Duodenal mucosa (tissue), 2 donors: ENCODE data around the gene PIEZO2.

Experiments
- H3K27ac ChIP-seq: one replicate; pipeline ENCODE4 v1.7.0; 2013; ENCODE audit warnings: low read depth, low read length
- H3K27me3 ChIP-seq, 2 donors: one replicate each; pipeline ENCODE4 v1.7.0; 2013; ENCODE audit warnings: low read length in 2 of 2, control low read depth in 1 of 2; ENCODE audit not compliant: insufficient read depth in 2 of 2, control insufficient read depth in 1 of 2
- H3K36me3 ChIP-seq, 2 donors: one replicate each; pipeline ENCODE4 v1.7.0; 2013; ENCODE audit warnings: low read length in 2 of 2, control low read depth in 1 of 2; ENCODE audit not compliant: insufficient read depth in 2 of 2, control insufficient read depth in 1 of 2
- H3K4me1 ChIP-seq, 2 donors: one replicate each; pipeline ENCODE4 v1.7.0; 2013; ENCODE audit warnings: low read length in 2 of 2, control low read depth in 1 of 2; ENCODE audit not compliant: insufficient read depth in 2 of 2, control insufficient read depth in 1 of 2
- H3K4me3 ChIP-seq, 2 donors: one replicate each; pipeline ENCODE4 v1.7.0; 2013; ENCODE audit warnings: low read length in 2 of 2, low read depth in 1 of 2
- H3K9ac ChIP-seq, 2 donors: one replicate each; pipeline ENCODE4 v1.7.0; 2013; ENCODE audit warnings: low read length in 2 of 2, low read depth in 1 of 2
- H3K9me3 ChIP-seq, 2 donors: one replicate each; pipeline ENCODE4 v1.7.0; 2013; ENCODE audit warnings: low read length in 2 of 2, control low read depth in 1 of 2; ENCODE audit not compliant: control insufficient read depth in 1 of 2

Gene PIEZO2

DNA sequence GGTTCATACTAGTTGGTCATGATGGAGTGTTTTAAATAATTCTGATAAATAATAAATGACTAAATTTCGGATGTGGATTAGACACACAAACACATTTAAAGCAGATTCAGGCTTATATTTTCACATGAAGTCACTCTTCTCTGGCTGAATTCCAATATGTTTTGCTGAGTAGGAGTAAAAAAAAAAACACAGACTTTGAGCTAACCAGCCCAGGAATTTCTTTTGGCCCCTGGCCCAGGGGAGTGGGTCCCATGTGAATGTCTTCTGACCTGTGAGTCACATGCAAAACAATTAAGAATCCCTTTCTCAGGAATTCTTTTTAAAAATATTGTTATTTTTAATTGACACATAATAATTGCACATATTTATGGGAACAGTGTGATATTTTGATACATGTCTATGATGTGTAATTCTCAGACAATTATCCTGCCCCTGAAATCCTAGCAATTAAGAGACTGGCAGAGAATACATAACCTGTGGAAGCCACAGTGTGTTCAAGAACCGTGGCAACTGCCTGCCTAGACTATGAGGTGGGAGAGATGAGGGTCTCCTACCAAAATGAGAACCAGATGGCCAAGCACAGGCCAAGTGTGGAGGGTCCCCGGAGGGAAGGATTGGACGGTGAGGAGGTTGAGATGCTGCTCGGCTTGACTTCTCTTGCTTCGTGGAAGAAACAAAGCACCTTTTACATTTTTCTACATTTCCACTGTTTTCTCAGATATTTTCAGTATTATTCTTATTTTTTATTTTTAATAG is 236.4 kb downstream of the PIEZO2 start:
- H3K4me1 ChIP-seq = no peaks in the 10 kb centered on the region

DNA sequence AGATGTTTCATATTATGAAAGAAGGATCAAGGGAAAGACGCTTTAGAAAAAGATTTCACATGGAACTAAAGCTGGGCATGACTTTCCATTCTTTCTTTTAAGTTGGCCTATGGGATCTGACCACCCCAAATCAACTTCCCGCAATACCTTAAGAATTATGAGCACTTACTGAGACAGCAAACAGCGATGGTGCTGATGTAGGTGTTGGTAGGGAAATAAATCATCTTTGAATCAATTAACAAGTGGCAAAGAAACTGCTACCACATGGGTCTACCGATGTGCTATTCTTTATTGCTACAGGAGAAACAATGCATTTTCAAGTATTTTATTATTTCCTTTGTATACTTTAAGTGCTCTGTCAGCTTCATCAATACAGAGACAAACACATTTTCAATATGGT is 239.6 kb downstream of the PIEZO2 start:
- no peak overlapping the region for H3K4me3 ChIP-seq
- no peaks in the 10 kb centered on the region for H3K36me3 ChIP-seq
- no peaks in the 10 kb centered on the region for H3K27me3 ChIP-seq
- no peaks in the 10 kb centered on the region for H3K9me3 ChIP-seq
- H3K4me1 ChIP-seq = no peaks in the 10 kb centered on the region
- H3K27ac ChIP-seq = no peak overlapping the region
- no peak overlapping the region for H3K9ac ChIP-seq

More for the DNA sequence above, 236.4 kb downstream of the PIEZO2 start:
- H3K27ac ChIP-seq = no peak overlapping the region
- no peaks in the 10 kb centered on the region for H3K9me3 ChIP-seq
- no peaks in the 10 kb centered on the region for H3K36me3 ChIP-seq
- no peak overlapping the region for H3K4me3 ChIP-seq
- no peak overlapping the region for H3K9ac ChIP-seq
- no peaks in the 10 kb centered on the region for H3K27me3 ChIP-seq

DNA sequence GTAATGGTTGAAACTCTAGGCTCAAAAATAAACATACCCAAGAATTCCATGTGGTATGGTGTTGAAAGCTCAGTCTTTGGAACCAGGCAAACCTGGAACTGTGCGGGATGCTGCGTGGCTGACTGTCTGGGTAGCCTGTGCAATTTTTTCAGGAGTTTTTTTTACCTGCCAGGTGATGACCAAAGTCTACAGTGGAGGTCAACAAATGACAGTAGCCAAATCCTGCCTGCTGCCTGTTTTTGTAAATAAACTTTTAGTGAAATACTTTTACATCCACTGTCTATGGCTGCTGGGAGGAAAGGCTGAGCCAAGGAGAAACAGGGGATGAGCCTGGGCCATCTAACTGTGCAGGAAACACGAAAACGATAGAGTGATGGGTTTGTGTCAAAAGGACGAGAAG is 240.6 kb downstream of the PIEZO2 start:
- Histone ChIP-seq H3K9me3 (no peaks in the 10 kb centered on the region), H3K4me1 (no peaks in the 10 kb centered on the region), H3K36me3 (no peaks in the 10 kb centered on the region), H3K27me3 (no peaks in the 10 kb centered on the region), H3K9ac (no peak overlapping the region), H3K27ac (no peak overlapping the region), H3K4me3 (no peak overlapping the region)

DNA sequence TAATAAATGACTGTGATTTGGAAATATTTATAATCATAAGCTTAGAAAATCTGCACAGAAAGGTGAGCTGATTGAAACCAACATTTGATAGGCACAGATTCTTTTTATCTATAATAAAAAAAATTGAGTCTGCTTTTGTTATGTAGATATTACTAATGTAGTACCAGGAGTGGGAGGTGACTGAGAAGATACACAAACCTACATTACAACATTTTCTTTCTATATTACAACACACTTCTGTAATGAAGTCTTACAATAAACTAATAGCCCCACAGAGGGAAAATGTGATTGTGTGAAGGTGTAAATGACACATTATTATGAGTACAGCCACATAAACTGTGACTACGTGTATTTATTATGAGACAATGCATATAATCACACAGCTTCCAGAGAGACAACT is 241.6 kb downstream of the PIEZO2 start:
- H3K27ac ChIP-seq = no peak overlapping the region

DNA sequence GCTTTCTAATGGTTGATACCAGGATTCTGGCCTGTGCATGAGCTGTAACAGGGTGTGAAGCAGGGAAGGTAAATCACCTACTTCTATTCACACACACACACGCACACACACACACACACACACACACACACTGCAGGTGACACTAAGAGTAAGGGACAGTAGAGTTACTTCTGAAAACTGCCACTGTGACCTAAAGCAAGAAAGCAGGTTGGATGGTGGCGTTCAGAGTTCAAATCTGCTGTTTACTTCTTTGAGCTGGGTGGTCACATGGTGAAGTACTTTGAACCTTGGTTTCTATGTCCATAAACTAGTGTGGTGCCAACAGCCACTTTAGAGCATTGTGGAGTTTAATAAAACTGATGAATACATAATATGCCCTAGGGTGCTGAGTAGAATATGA is 248.0 kb downstream of the PIEZO2 start:
- H3K9me3 ChIP-seq = no peaks in the 10 kb centered on the region
- no peaks in the 10 kb centered on the region for H3K36me3 ChIP-seq
- no peak overlapping the region for H3K27ac ChIP-seq
- no peak overlapping the region for H3K4me3 ChIP-seq
- H3K9ac ChIP-seq = no peak overlapping the region
- no peaks in the 10 kb centered on the region for H3K4me1 ChIP-seq
- H3K27me3 ChIP-seq = peaks cover 0 to 5% of the 10 kb centered on the region in 2 donors

More for the DNA sequence above, 241.6 kb downstream of the PIEZO2 start:
- Histone ChIP-seq H3K9me3 (no peaks in the 10 kb centered on the region), H3K9ac (no peak overlapping the region), H3K36me3 (no peaks in the 10 kb centered on the region), H3K27me3 (no peaks in the 10 kb centered on the region), H3K4me3 (no peak overlapping the region), H3K4me1 (no peaks in the 10 kb centered on the region)

DNA sequence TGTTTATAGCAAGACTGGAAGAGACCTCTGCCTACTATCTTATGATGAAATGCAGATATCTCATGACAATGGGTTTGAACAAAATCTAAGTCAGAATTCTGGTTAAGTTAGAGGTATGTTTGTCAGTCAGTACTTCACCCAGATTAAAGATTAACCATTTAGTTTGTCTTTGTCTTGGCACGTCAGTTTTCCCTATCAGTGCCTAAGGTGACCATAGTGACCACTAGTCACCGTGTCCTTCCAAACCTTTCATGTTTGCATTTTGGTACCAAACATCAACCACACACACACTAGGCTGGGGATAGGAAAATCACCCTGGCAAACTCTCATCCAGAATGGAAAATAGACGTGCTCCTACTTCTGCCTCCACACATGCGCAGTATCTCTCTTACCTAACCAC is 248.9 kb downstream of the PIEZO2 start:
- Histone ChIP-seq H3K4me1 (no peaks in the 10 kb centered on the region), H3K9ac (no peak overlapping the region), H3K27me3 (peaks cover 0 to 5% of the 10 kb centered on the region in 2 donors), H3K9me3 (no peaks in the 10 kb centered on the region), H3K36me3 (no peaks in the 10 kb centered on the region), H3K4me3 (no peak overlapping the region), H3K27ac (no peak overlapping the region)

DNA sequence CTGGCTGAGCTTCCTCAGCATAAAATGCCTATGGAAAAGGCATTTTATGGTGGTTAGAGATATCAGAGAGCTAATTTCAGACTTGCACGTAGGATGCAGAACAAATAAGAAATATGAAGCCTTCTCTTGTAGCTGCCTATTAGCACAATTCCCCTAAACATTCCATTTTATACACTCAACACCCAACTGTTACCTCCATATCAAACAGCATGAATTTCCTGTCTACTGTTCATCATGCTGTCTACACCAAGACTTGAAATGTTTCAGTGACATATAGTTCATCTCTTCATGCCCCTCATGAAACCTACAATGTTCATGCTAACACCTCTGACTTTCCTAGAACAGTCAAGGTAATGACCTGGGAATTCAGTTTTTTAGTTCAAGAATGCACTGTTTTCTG is 249.9 kb downstream of the PIEZO2 start:
- no peaks in the 10 kb centered on the region for H3K36me3 ChIP-seq
- no peak overlapping the region for H3K4me3 ChIP-seq
- no peaks in the 10 kb centered on the region for H3K9me3 ChIP-seq
- no peak overlapping the region for H3K9ac ChIP-seq
- H3K4me1 ChIP-seq = no peaks in the 10 kb centered on the region
- H3K27ac ChIP-seq = no peak overlapping the region
- peaks cover 0 to 5% of the 10 kb centered on the region in 2 donors for H3K27me3 ChIP-seq

DNA sequence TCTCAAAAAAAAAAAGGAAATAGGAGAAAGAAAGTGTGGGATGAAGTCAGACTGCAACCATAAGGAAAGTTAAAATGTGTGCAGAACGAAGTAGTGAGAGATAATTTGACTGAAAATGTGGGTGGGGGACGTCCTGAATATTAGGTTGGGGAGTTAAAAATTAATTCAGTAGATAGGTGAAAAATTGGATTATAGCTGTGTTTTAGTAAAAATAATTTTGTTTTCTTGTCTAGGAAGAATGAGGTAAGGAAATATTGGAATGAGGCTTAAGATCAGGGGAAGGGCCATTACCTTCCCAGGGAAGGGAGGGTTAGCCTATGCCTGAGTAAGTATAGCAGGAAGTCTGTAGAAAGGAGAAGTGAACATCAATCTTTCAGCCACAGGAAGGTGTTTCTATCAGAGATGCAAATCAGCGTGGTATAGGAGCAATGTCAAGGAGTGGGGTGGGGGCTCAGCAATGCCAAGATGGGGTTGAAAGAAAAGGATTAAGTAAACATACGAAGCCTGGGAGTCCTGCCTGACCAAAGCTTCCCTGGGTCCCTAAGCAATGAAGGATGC is 250.9 kb downstream of the PIEZO2 start:
- Histone ChIP-seq H3K9ac (no peak overlapping the region), H3K9me3 (no peaks in the 10 kb centered on the region), H3K36me3 (no peaks in the 10 kb centered on the region), H3K27me3 (peaks cover 0 to 5% of the 10 kb centered on the region in 2 donors), H3K27ac (no peak overlapping the region), H3K4me3 (no peak overlapping the region), H3K4me1 (no peaks in the 10 kb centered on the region)

DNA sequence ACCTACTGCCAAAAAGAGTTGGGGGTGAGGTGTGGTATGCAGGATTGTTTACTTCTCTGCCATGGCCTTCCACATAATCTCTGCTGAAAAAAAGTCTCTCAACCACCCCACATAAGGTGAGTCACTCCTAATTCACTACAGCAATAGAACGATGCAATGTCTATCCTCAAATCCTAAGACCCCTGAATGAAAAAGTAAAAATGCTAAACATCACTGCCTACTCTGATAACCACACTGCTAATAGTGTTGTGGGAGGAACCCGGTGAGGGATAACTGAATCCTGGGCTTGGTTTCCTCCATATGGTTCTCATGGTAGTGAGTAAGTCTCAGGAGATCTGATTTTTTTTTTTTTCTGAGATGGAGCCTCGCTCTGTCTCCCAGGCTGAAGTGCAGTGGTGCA is 252.5 kb downstream of the PIEZO2 start:
- Histone ChIP-seq H3K36me3 (no peaks in the 10 kb centered on the region), H3K27ac (no peak overlapping the region), H3K4me3 (no peak overlapping the region), H3K9ac (no peak overlapping the region), H3K4me1 (no peaks in the 10 kb centered on the region), H3K9me3 (no peaks in the 10 kb centered on the region), H3K27me3 (peaks cover 0 to 5% of the 10 kb centered on the region in 2 donors)

DNA sequence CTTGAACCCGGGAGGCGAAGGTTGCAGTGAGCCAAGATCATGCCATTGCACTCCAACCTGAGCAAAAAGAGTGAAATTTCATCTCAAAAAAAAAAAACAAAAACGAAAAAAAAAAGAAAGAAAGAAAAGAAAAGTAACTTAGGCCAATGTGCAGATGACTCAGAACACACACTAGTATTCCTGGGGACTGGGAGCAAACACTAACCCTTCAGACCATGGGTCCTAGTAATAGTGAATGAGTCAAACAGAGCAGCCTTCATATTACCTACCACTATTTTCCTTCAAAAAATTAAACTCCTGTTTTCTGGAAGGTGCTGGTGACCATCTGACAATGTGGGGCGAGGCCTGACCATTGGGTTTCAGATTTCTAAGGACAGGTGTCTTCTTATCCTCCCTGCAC is 253.4 kb downstream of the PIEZO2 start:
- no peaks in the 10 kb centered on the region for H3K4me1 ChIP-seq
- no peaks in the 10 kb centered on the region for H3K36me3 ChIP-seq
- H3K9me3 ChIP-seq = no peaks in the 10 kb centered on the region
- H3K27me3 ChIP-seq = peaks cover 0 to 5% of the 10 kb centered on the region in 2 donors
- no peak overlapping the region for H3K4me3 ChIP-seq
- no peak overlapping the region for H3K27ac ChIP-seq
- H3K9ac ChIP-seq = no peak overlapping the region
